ENCODE results near the gene RBKS.
A peak's percentile ranks its signal among the peaks of the same experiment; 100 is the strongest.

The RBKS gene

GRCh38 chr2:27860111-27860510 is 30.1 kb downstream of the RBKS start:
- TF ChIP-seq CTCF (IDR thresholded peaks at IDR 0.05; ENCODE audit: insufficient read depth, low read length, missing control alignments), result no peak
- CTCF ChIA-PET, result no interaction called here
- peak; percentile 59 for DNase-seq (ENCODE audit: low read depth, low spot score)

GRCh38 chr2:27857417-27858172 is 32.6 kb downstream of the RBKS start:
- ChIA-PET CTCF (interaction anchor here (0.7 to 1.6 kb wide), 2 partner anchors 10 to 12 kb away, joined by 3 read pairs; no protein-coding TSS in a partner anchor), POLR2A (no interaction called here)
- no peak for TF ChIP-seq CTCF (IDR thresholded peaks at IDR 0.05; ENCODE audit: insufficient read depth, low read length, missing control alignments)
- H3K4me3 ChIP-seq (ENCODE audit: low read depth, low read length), result no peak overlapping the region
- peak; percentile 31 for DNase-seq (ENCODE audit: low read depth, low spot score)

More at GRCh38 chr2:27860111-27860510, 30.1 kb downstream of the RBKS start:
- no peak overlapping the region for H3K4me3 ChIP-seq (ENCODE audit: low read depth, low read length)
- POLR2A ChIA-PET, result no interaction called here

- DNase-seq (ENCODE audit: low read depth, low spot score), result no peak
- H3K4me3 ChIP-seq (ENCODE audit: low read depth, low read length), result no peak overlapping the region
- ChIA-PET CTCF (interaction anchor here (0.7 to 1.2 kb wide), 2 partner anchors 9 to 12 kb away, joined by 3 to 4 read pairs; no protein-coding TSS in a partner anchor), POLR2A (no interaction called here)
- no peak for TF ChIP-seq CTCF (IDR thresholded peaks at IDR 0.05; ENCODE audit: insufficient read depth, low read length, missing control alignments)
Observed at GRCh38 chr2:27856956-27857355, 33.2 kb downstream of the RBKS start.

GRCh38 chr2:27856386-27856785 is 33.8 kb downstream of the RBKS start:
- CTCF ChIA-PET, result interaction anchor here (0.6 to 1.2 kb wide), 2 partner anchors 9 to 47 kb away, joined by 3 to 4 read pairs; no protein-coding TSS in a partner anchor
- POLR2A ChIA-PET, result no interaction called here
- no peak for DNase-seq (ENCODE audit: low read depth, low spot score)
- H3K4me3 ChIP-seq (ENCODE audit: low read depth, low read length), result no peak overlapping the region
- no peak for TF ChIP-seq CTCF (IDR thresholded peaks at IDR 0.05; ENCODE audit: insufficient read depth, low read length, missing control alignments)

- ChIA-PET POLR2A (no interaction called here), CTCF (interaction anchor here (1.2 kb wide), 1 partner anchor 12 kb away, joined by 3 read pairs; no protein-coding TSS in a partner anchor)
- no peak for TF ChIP-seq CTCF (IDR thresholded peaks at IDR 0.05; ENCODE audit: insufficient read depth, low read length, missing control alignments)
- no peak for DNase-seq (ENCODE audit: low read depth, low spot score)
- no peak overlapping the region for H3K4me3 ChIP-seq (ENCODE audit: low read depth, low read length)
Observed at GRCh38 chr2:27855476-27855875, 34.7 kb downstream of the RBKS start.

- no peak overlapping the region for H3K4me3 ChIP-seq (ENCODE audit: low read depth, low read length)
- no peak for TF ChIP-seq CTCF (IDR thresholded peaks at IDR 0.05; ENCODE audit: insufficient read depth, low read length, missing control alignments)
- no peak for DNase-seq (ENCODE audit: low read depth, low spot score)
- POLR2A ChIA-PET, result no interaction called here
- CTCF ChIA-PET, result interaction anchor here (1.0 kb wide), 1 partner anchor 44 kb away, joined by 3 read pairs; no protein-coding TSS in a partner anchor
Observed at GRCh38 chr2:27854229-27854862, 35.8 kb downstream of the RBKS start.

Data from AG04449 (cell line).